Choroid plexus epithelial cell (primary cell): ENCODE data around the gene FNIP2.
A peak's percentile ranks its signal among the peaks of the same experiment; 100 is the strongest.

Experiments
- DNase-seq: peaks from one replicate; pipeline ENCODE4 v3.0.0-alpha.2; 2010; ENCODE audit warnings: low read depth
- H3K4me3 ChIP-seq: 2 replicates; pipeline ENCODE4 v1.5.1; 2011; ENCODE audit warnings: low read depth, mild to moderate bottlenecking, control low read depth, low read length, moderate library complexity
- TF ChIP-seq, protein P1 (sequence below): conservative IDR thresholded peaks from 2 replicates; pipeline ENCODE4 v1.5.1; 2011; ENCODE audit warnings: low read depth, mild to moderate bottlenecking, control low read depth, inconsistent platforms, low read length, moderate library complexity

Gene FNIP2

DNA sequence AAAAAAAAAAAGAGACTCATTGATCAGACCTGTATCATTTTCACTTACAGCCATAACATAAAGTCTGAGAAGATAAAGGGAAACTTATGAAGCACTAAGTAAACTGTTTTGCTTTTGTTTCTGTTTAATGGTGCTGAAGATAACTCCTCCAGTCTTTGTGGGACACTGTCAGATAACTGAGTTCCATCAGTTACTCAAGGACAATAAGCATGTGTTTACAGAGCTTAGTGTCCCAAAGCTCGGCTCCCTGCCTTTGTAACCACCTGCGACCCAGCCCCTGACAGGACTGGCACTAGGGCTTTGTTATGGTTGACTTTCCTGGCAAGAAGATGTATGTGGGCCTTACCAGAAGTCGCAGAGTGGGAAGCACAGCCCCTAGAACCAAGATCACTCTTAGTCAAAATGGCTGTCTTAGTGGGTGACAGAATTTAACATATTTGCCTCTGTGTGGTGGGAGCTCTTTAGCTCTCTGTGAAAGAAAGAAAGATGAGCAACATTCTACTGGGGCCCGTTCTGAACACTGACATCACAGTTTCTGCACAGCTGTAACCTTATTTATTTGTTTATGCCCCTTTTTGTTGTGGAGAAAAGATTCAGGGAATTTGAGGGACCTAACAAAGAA, 68.1 kb downstream of the FNIP2 start:
- no peak for DNase-seq
- H3K4me3 ChIP-seq, result no peak overlapping the region
- TF ChIP-seq, protein P1, sequence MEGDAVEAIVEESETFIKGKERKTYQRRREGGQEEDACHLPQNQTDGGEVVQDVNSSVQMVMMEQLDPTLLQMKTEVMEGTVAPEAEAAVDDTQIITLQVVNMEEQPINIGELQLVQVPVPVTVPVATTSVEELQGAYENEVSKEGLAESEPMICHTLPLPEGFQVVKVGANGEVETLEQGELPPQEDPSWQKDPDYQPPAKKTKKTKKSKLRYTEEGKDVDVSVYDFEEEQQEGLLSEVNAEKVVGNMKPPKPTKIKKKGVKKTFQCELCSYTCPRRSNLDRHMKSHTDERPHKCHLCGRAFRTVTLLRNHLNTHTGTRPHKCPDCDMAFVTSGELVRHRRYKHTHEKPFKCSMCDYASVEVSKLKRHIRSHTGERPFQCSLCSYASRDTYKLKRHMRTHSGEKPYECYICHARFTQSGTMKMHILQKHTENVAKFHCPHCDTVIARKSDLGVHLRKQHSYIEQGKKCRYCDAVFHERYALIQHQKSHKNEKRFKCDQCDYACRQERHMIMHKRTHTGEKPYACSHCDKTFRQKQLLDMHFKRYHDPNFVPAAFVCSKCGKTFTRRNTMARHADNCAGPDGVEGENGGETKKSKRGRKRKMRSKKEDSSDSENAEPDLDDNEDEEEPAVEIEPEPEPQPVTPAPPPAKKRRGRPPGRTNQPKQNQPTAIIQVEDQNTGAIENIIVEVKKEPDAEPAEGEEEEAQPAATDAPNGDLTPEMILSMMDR, result no peak

DNA sequence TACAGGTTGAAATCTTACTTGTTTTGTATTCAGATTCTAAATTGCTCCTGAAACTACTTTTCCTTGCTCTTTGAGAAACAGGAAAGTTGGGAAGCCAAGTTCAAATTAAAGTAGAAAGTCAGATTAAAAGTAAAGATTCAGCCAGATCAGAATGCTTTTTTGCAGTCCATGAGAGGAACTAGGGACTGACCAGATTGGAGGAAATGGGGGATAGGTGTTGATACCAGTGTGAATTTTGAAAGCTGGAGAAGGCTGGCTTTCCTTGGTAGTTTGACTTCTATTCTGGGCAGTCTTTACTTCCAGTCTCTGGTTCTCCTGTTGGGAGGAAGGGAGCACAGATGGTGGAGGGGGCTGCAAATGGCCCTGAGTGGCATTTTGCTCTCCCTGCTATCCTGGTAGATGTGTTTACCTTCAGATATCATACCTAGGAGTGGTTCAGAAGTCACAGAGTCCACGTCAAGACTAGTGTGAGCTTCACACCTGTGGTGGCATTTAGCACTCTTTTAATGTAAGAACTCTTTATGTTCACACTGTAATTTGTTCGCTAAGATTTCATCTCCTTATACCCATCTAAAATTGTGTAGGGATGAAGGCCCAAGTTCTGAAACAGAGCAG, 68.8 kb downstream of the FNIP2 start:
- DNase-seq, result no peak
- TF ChIP-seq, protein P1, result no peak
- H3K4me3 ChIP-seq, result no peak overlapping the region

GRCh38 chr4:158840131-158840530, 71.3 kb downstream of the FNIP2 start:
- H3K4me3 ChIP-seq, result no peak overlapping the region
- no peak for DNase-seq
- TF ChIP-seq, protein P1, result no peak

DNA sequence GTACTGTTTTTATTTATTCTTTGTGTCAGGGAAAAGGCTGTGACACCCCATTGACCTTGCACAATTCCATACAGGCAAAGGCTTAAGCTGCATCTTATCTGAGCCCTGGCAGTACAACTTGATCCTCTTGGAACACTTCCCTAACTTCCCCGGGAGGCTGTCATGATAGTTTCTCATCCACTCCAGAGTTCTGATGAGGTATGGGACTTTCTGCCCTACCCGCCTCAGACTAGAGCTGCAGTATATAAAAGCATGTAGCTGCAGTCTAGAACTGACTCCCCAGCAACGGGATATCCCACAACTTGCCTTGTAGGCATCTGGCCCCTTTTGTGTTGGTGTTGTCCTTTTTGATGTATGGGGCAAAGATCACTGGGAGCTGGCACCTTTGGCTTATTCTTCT, 72.7 kb downstream of the FNIP2 start:
- DNase-seq, result no peak
- TF ChIP-seq, protein P1, result no peak
- no peak overlapping the region for H3K4me3 ChIP-seq

DNA sequence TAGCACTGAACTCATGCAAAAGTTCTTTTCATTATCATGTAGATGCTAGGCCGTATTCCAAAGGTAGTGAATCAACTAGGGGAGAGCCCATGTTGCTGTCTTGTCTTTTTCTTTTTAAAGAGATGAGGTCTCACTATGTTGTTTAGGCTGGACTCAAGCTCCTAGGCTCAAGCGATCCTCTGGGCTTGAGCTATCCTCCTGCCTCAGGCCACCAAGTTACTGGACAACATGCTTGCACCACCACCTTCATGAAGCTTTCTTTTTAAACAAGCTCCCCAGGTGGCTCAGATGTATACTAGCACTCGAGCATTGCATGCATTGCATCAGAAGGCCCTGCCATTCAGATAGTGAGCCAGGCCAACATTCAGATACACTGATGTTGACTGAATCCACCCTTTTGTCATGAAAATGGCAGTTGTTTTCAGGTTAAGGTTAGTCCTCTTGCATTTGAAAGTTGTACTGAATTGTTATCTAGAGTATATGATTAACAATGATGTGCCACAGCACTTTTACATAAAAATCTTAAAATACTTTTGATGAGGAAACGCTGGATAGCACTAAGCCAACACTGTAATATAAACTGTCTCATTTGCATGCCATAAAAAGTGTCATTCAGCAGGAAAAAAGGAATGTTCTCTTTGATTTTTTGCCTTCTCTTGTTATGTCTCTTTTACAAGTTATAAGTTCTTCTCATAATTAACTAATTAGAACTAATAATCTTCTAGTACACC, 76.7 kb downstream of the FNIP2 start:
- DNase-seq, result peak; percentile 29
- TF ChIP-seq, protein P1, result no peak
- H3K4me3 ChIP-seq, result no peak overlapping the region

DNA sequence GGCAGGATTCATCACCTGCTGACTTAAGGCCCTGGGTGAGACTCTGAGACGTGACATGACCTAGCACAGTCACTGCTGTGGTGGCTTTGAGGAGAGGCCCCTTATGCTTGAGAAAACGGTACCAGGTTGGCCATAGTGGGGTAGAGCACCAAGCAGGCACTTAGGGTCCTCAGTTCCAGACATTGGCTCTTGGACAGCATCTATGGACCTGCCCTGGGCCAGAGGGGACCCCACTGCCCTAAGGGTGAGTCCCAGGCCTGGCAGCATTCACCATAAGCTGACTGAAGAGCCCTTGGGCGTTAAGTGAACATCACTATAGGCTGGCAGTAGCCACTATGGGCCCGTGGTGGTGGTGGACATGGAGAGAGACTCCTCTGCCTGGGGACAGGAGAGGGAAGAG, 78.7 kb downstream of the FNIP2 start:
- no peak overlapping the region for H3K4me3 ChIP-seq
- no peak for DNase-seq
- TF ChIP-seq, protein P1, result no peak
